Stimulated activated CD4-positive, alpha-beta T cell treated with anti-CD3 and anti-CD28 coated beads, TNF-alpha, amount 100 ng/mL, for 1 hour (primary cell): Measurements from ENCODE around the gene PLD4.
"Not testable (repeated sequence)": the region's sequence is repeated elsewhere in the genome, so short reads cannot be mapped to it uniquely, and the experiment has no call there.

Source experiments
- DNase-seq, 3 donors: peaks; one replicate each; pipeline ENCODE4 v3.0.0-alpha.2; 2020; ENCODE audit warnings: low read depth in 3 of 3, low spot score in 1 of 3

Gene PLD4

GRCh38 chr14:104885973-104886689 is 38.5 kb upstream of the PLD4 start:
- DNase-seq: no peak

DNA sequence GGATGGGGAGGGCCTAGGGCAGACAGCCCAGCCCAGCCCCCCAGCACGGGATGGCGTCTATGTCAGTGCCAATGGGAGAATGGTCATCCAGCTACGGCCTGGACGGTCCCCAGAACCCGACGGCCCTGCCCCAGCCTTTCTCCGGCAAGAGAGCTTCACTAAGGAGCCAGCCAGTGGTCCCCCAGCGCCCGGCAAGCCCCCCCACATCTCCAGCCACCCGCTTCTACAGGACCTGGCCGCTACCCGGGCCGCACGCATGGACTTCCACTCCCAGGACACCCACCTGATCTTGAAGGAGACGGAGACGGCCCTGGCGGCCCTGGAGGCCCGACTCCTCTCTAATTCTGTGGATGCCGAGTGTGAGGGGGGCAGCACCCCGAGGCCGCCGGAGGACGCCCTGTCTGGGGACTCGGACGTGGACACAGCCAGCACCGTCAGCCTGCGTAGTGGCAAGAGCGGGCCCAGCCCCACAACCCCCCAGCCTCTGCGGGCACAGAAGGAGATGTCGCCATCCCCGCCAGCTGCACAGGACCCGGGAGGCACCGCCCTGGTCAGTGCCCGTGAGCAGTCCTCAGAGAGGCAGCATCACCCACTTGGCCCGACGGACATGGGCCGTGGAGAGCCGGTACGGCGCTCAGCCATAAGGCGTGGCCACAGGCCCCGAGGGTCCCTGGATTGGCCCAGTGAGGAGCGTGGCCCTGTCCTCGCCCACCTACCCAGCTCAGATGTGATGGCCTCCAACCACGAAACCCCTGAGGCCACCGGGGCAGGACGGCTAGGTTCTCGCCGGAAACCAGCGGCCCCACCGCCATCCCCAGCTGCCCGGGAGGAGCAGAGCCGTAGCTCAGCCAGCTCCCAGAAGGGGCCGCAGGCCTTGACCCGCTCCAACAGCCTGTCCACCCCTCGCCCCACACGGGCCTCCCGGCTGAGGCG is 37.7 kb upstream of the PLD4 start:
- DNase-seq: no peak

DNA sequence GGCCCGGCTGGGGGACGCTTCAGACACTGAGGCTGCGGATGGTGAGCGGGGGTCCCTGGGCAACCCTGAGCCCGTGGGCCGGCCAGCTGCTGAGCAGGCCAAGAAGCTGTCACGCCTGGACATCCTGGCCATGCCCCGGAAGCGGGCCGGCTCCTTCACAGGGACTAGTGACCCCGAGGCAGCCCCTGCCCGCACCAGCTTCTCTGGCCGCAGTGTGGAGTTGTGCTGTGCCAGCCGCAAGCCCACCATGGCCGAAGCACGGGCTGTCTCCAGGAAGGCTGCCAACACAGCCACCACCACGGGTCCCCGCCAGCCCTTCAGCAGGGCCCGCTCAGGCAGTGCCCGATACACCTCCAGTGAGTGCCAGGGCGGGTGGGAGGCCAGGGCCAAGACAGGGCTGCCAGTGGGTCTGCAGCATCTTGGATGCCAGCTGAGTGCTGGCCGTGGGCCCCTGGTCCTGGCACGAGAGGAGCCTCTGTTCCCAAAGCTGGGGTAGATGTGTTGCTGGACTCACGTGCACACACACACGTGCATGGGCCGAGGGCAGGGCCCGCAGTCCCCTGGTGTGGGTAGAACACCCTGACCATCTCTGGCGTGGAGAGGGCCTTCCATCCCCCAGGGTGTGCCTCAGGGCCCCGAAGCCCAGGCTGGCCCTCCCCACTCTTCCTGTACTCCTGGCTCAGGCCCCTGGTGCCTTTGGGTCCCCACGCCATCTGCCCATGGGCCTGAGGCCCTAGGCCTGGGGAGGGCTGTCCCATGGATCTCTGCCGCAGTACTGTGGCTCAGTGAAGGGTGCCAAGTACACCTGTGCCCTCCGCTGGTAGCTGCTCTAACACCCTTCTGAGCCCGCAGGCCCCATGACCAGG is 36.8 kb upstream of the PLD4 start:
- DNase-seq: no peak

DNA sequence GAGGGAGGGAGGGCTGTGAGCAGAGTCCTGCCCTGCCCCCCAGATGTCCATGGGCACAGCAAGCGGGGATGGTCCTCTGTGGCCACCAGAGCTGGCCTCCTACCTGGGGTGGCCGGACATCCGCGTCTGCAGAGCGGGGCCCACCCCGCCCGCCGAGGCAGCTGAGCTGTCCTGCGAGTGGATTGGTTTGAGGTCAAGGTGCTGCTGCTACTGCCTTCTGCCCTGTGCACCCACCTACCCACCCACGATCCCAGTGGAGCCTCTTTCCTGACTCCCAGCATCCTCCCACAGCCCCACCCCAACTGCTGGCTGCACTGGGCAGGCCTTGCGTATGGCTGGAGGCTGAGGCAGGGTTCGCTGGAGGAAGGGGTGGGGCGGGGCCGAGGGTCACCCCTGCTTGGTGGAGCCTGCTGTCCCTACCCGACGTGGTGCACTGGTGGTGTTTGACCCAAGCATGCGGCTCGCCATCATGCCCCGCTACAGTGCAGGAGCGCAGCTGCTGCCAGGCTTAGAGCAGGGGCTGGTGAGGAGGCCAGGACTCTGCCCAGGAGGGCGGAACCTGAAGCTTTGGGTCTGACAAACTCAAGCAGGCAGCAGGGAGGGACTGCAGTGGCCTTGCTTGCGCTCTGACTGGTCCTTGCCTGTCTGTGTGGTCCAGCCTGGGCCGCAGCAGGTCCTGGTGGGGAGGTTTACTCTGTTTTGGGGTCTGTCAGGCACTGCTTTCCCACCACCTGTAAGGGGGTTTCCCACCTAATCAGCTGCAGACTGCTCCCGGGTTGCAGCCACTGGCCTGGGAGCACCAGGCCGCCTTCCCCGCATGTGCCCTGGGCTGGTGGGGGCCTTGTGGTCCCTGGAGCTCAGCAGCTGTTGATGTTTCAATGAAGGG is 35.9 kb upstream of the PLD4 start:
- DNase-seq: no peak

DNA sequence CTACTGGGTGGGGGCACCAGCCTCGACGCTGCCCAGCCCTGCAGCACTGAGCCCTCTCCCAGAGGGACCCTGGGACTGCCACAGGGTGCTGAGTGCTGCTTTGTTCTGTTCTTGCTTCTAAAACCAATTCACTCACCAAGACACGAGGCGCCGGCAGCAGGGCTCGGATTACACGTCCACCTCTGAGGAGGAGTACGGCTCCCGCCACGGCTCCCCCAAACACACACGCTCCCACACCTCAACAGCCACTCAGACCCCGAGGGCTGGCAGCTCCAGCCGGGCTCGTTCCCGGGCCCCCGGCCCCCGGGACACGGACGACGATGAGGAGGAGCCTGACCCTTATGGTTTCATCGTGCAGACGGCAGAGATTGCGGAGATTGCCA is 35.3 kb upstream of the PLD4 start:
- no peak for DNase-seq

GRCh38 chr14:104890292-104890691 is 34.4 kb upstream of the PLD4 start:
- DNase-seq: not testable (repeated sequence)

- no peak for DNase-seq
Measured at GRCh38 chr14:104891121-104891551, 33.5 kb upstream of the PLD4 start.

- no peak for DNase-seq
Measured at GRCh38 chr14:104891664-104892530, 32.8 kb upstream of the PLD4 start.

- DNase-seq: no peak
Measured at GRCh38 chr14:104892531-104893434, 31.9 kb upstream of the PLD4 start.

- no peak for DNase-seq
Measured at GRCh38 chr14:104893435-104894207, 31.1 kb upstream of the PLD4 start.

DNA sequence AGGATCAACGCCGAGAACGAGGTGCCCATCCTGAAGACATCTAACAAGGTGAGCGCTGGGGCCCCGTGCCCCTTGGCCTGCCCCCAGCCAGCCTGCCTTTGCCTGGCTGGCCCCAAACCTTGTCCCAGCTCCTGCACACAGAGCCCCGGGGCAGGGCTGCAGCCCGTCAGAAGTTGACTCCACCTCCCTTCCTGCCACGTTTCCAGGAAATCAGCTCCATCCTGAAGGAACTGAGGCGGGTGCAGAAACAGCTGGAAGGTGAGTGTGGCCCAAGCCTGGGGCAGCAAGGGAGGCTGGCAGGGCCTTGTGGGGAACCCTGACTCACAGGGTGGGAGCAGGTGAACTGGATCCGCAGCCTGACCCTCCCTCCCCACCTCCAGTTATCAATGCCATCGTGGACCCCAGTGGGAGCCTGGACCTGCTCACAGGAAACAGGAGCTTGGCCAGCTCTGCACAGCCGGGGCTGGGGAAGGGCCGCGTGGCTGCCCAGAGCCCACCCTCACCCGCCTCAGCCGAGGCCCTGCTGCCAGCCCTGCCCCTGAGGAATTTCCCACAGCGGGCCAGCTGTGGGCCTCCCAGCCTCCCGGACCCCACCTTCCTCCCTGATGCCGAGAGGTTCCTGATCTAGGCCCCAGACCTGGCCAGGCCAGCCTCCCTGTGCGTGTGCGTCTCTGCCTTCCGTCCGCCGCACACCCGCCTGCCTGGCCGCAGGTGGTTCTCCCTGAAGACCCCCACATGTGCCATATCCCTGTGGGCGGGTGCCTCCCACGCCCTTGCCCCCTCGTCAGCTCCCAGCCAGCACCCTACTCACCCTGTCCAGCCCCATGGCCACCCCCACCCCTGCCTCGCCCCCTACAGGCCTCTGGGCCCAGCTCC is 30.1 kb upstream of the PLD4 start:
- no peak for DNase-seq

- DNase-seq: no peak
Measured at GRCh38 chr14:104895207-104895785, 29.4 kb upstream of the PLD4 start.

DNA sequence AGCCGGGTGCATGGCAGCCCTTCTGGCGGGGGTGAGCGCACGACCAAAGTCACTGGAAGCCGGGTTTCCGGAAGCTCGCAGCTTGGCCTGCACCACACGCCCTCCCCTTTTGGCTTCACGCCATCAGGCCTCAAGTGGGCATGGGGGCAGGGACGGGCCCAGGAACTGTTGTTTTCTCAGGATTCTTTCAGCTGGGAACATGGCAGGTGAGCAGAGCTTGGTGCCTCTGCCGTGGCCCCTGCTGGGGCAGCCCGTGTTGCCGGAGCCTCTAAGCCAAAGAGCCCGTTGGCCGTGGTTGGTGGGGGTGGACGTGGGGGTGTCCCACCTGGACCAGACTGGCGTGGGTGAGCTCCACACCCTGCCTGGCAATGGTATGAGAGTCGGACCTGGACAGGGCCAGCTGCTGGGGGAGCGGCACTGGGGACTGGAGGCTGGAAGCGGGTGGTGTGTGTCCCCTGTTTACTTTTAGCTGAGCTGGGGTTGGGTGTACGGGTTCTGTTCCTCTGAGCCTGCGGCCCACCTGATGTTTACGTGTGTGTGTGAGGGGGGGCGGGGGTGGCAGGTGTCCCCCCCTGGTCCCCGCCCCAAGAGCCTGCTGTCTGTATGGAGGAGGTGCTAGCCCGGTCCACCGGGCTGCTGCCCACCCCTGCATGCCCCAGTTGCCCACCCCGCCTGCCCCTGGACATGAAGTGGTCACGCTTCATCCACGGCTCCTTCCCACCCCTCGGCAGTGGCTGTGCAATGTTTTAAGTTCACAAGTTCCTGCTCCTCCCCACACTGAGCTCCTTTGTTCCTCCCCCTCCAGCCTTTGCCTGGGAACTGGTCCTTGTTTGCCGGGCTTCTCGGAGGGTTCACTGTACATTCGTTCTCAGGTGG is 28.7 kb upstream of the PLD4 start:
- no peak for DNase-seq

- DNase-seq: no peak
Measured at GRCh38 chr14:104897330-104898194, 27.1 kb upstream of the PLD4 start.
